ENCODE measurements around the gene PGGHG.

DNA sequence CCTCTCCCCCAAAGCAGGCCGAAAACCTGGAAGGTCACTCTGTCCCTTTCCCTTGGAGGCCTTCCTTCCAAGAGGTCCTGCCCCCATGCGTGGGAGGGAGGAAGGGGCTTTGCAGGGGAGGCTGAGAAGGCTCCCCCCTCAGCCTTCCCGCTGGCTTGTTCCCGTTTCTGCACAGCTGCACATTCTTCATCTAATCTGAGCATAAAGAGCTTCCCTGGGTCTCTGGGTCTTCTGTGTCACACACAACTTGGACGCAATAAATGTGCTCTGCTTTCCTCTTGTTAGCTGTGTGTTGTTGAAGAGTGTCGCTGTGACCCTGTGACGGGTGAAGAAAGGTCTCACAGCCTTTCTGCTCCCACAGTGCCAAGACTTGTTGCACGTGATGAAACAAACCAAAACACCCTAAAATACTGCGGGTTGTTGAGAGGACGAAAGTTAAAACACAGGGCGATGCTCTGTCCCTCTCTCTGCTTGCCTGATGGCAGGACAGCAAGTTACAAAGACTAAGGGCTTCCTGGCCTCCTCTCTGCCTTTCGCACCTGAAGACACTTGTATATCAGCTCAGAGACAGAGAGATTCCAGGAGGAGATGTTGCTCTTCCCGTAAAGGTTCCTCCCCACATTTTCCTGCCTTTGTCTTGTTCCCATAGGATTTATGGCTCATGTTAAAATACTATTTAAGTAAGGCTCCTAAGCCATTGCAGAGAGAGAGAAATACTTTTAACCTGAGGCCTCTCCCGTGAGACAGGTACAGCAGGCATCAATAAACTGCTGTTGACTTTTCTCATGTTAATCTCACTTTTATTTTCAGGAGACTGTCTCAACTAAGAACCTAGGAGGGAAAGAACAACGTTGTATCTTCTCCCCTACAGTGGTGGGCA is 47.1 kb downstream of the PGGHG start:
- no peak for TF ChIP-seq EZH2 (IDR thresholded peaks at IDR 0.05; ENCODE audit: low read length, unreplicated experiment)
- TF ChIP-seq, protein P1, sequence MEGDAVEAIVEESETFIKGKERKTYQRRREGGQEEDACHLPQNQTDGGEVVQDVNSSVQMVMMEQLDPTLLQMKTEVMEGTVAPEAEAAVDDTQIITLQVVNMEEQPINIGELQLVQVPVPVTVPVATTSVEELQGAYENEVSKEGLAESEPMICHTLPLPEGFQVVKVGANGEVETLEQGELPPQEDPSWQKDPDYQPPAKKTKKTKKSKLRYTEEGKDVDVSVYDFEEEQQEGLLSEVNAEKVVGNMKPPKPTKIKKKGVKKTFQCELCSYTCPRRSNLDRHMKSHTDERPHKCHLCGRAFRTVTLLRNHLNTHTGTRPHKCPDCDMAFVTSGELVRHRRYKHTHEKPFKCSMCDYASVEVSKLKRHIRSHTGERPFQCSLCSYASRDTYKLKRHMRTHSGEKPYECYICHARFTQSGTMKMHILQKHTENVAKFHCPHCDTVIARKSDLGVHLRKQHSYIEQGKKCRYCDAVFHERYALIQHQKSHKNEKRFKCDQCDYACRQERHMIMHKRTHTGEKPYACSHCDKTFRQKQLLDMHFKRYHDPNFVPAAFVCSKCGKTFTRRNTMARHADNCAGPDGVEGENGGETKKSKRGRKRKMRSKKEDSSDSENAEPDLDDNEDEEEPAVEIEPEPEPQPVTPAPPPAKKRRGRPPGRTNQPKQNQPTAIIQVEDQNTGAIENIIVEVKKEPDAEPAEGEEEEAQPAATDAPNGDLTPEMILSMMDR (conservative IDR thresholded peaks at IDR 0.05; ENCODE audit: low read depth, low read length): no peak
- TF ChIP-seq EZH2phosphoT487 (IDR thresholded peaks at IDR 0.05; ENCODE audit: borderline replicate concordance, low read length): no peak

Data from PC-3 (cell line).